ENCODE measurements around the gene WRNIP1. TPM values are rescaled to one million over a fixed set of nuclear protein-coding genes. Genes with fewer than 3 reads are reported as not detected.

WRNIP1 gene
- polyA plus RNA-seq, 1 experiment: 28.0 TPM

DNA sequence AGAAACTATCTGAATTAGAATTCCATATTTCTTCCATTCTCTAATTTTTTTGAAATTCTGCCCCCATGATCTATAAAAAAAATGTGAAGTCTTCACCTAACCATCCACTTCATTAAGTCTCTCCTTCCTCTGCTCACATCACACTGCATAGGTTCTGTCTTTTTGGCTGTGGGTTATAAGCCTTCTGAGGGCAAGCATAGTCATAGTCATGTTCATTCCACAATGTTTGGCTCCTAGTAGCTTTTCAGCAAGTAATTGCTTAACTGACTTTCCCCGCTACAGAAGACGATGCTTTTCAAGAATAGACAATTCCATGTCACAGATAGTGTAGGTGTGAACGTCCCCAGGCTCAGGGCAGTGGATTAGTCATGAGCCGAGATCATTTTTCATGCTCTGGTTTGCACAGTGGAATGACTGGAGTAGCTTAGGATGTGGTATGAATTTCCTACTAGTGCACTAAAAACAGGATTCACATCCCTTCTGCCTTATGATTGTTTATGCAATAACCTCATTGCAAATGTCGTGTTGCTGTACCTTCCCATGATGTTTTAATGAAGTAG is 29.1 kb downstream of the WRNIP1 start:
- Histone ChIP-seq H3K27ac (ENCODE audit: low read depth, low read length) (no peak overlapping the region), H3K27me3 (ENCODE audit: control insufficient read depth, insufficient read depth, low read length) (no peaks in the 10 kb centered on the region), H3K9me3 (ENCODE audit: control insufficient read depth, insufficient read depth, low read length) (no peaks in the 10 kb centered on the region), H3K4me3 (ENCODE audit: low read depth, low read length) (no peak overlapping the region)
- DNase-seq (ENCODE audit: low read depth, low spot score): no peak
- POLR2A ChIA-PET: interaction anchor here (0.9 kb wide), 1 partner anchor 47 kb away, joined by 3 read pairs; the partner anchor contains the start of gene SERPINB1
- CTCF ChIA-PET: interaction anchor here (0.7 to 1.0 kb wide), 2 partner anchors 44 to 46 kb away, joined by 3 to 4 read pairs; no protein-coding TSS in a partner anchor
- TF ChIP-seq CTCF (IDR thresholded peaks at IDR 0.05; ENCODE audit: low read depth, low read length): no peak

DNA sequence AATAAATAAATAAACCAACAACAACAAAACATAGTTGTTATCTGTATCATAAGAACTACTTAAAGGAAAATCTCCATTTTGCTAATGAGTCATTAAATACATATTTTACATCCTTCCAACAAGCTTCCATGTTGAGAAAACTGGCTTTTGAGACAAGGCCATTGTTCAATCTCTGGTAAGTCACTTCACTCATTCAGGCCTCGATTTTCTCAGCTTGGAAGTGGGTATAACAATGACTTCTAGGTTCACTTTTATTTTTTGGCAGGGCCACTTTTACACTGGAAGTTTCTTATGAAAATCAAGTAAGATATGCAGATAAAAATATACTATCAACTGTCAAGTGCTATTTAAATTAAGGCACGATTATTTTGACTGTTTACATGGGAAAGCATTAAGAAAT is 30.0 kb downstream of the WRNIP1 start:
- H3K27ac ChIP-seq (ENCODE audit: low read depth, low read length): no peak overlapping the region
- DNase-seq (ENCODE audit: low read depth, low spot score): no peak
- no peak for TF ChIP-seq CTCF (IDR thresholded peaks at IDR 0.05; ENCODE audit: low read depth, low read length)
- H3K27me3 ChIP-seq (ENCODE audit: control insufficient read depth, insufficient read depth, low read length): no peaks in the 10 kb centered on the region
- ChIA-PET POLR2A (no interaction called here), CTCF (no interaction called here)
- H3K4me3 ChIP-seq (ENCODE audit: low read depth, low read length): no peak overlapping the region
- H3K9me3 ChIP-seq (ENCODE audit: control insufficient read depth, insufficient read depth, low read length): no peaks in the 10 kb centered on the region

GRCh38 chr6:2795956-2796355 is 30.8 kb downstream of the WRNIP1 start:
- Histone ChIP-seq H3K27ac (ENCODE audit: low read depth, low read length) (no peak overlapping the region), H3K9me3 (ENCODE audit: control insufficient read depth, insufficient read depth, low read length) (no peaks in the 10 kb centered on the region), H3K4me3 (ENCODE audit: low read depth, low read length) (no peak overlapping the region), H3K27me3 (ENCODE audit: control insufficient read depth, insufficient read depth, low read length) (no peaks in the 10 kb centered on the region)
- no peak for TF ChIP-seq CTCF (IDR thresholded peaks at IDR 0.05; ENCODE audit: low read depth, low read length)
- DNase-seq (ENCODE audit: low read depth, low spot score): no peak
- ChIA-PET CTCF (no interaction called here), POLR2A (no interaction called here)

DNA sequence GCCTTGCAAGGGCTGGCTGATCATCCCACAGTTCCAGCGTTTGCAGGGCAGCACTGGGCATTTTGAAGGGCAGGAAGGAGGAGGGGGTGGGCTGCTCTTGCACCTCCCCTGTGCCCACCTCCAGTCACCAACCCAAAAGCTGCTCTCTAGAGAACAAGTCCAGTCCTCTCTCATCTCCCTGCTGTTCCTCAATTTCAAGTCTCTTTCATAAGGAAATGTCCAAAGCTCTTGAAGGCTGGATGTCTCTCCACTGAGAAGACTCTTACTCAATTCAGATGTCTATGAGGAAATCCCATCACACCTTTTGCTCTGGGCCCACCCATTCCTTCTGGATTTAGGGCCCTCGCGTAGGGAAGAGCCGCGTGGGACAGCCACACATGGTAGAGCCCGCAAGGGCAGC is 31.7 kb downstream of the WRNIP1 start:
- POLR2A ChIA-PET: no interaction called here
- TF ChIP-seq CTCF (IDR thresholded peaks at IDR 0.05; ENCODE audit: low read depth, low read length): no peak
- Histone ChIP-seq H3K9me3 (ENCODE audit: control insufficient read depth, insufficient read depth, low read length) (no peaks in the 10 kb centered on the region), H3K4me3 (ENCODE audit: low read depth, low read length) (no peak overlapping the region), H3K27me3 (ENCODE audit: control insufficient read depth, insufficient read depth, low read length) (no peaks in the 10 kb centered on the region), H3K27ac (ENCODE audit: low read depth, low read length) (no peak overlapping the region)
- CTCF ChIA-PET: no interaction called here
- DNase-seq (ENCODE audit: low read depth, low spot score): no peak

GRCh38 chr6:2797564-2798031 is 32.4 kb downstream of the WRNIP1 start:
- Histone ChIP-seq H3K9me3 (ENCODE audit: control insufficient read depth, insufficient read depth, low read length) (no peaks in the 10 kb centered on the region), H3K27ac (ENCODE audit: low read depth, low read length) (no peak overlapping the region), H3K4me3 (ENCODE audit: low read depth, low read length) (no peak overlapping the region), H3K27me3 (ENCODE audit: control insufficient read depth, insufficient read depth, low read length) (no peaks in the 10 kb centered on the region)
- no peak for DNase-seq (ENCODE audit: low read depth, low spot score)
- ChIA-PET CTCF (interaction anchor here (0.7 to 1.2 kb wide), 3 partner anchors 31 to 48 kb away, joined by 3 to 4 read pairs (median 4); no protein-coding TSS in a partner anchor), POLR2A (interaction anchor here (0.6 kb wide), 1 partner anchor 70 kb away, joined by 12 read pairs; no protein-coding TSS in a partner anchor)
- TF ChIP-seq CTCF (IDR thresholded peaks at IDR 0.05; ENCODE audit: low read depth, low read length): no peak

Measured in AG04450 (cell line).